Lower leg skin (tissue), 3 donors: ENCODE results near the gene PTGR2.

ENCODE experiments used
- CTCF ChIP-seq, 3 donors: fragments of 450-650 bp; IDR thresholded peaks; one replicate each; pipeline ENCODE4 v1.5.1; 2016; ENCODE audit warnings: antibody characterized with exemption in 3 of 3, mild to moderate bottlenecking in 3 of 3, moderate library complexity in 2 of 3
- POLR2A ChIP-seq, 2 donors: fragments of 450-650 bp; IDR thresholded peaks; one replicate each; pipeline ENCODE4 v1.6.1; 2016 to 2017; ENCODE audit warnings: antibody characterized with exemption in 2 of 2, mild to moderate bottlenecking in 1 of 2, moderate library complexity in 1 of 2

DNA sequence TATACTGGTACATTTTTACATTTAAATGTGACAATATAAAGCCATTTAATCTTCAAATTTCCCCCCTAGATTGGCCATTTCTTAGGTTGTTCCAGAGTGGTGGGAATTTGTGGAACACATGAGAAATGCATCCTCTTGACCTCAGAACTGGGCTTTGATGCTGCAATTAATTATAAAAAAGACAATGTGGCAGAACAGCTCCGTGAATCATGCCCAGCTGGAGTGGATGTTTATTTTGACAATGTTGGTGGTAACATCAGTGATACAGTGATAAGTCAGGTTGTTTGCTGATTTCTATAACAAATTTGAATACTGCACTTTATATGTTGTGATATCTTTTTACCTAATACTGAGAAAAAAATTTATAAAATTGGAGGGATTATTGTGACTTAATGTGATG is 27.4 kb downstream of the PTGR2 start:
- TF ChIP-seq POLR2A (IDR thresholded peaks at IDR 0.05) (no peak), CTCF (IDR thresholded peaks at IDR 0.05) (no peak)
